A549 (cell line): ENCODE measurements around the gene GOLPH3. TPM values are rescaled to one million over a fixed set of nuclear protein-coding genes. Genes with fewer than 3 reads are reported as not detected.

Experiments
- ATAC-seq, 2 experiments: fragments of 200-7000 bp in 1 of 2; fragments of >200 bp in 1 of 2; cut with Nextera tagmentation in 1 of 2; cut with Tn5 transposase in 1 of 2; 3 replicates each; pipeline versions ENCODE4 v1.8.0 to v1.9.1; 2018 to 2020; ENCODE audit warnings: mild to moderate bottlenecking in 1 of 2, moderate library complexity in 1 of 2
- CTCF ChIA-PET: fragments of 300-600 bp; sonication (Branson Sonifier 250); formaldehyde crosslinking; extraction: SDS; loops from one replicate; lab custom pipeline; 2021; ENCODE audit warnings: antibody characterized with exemption, inconsistent platforms; lab: Yijun Ruan, JAX
- POLR2A ChIA-PET: fragments of 350-600 bp; formaldehyde crosslinking; extraction: SDS; loops from one replicate; lab custom pipeline; 2021; ENCODE audit warnings: antibody characterized with exemption, inconsistent platforms; lab: Yijun Ruan, JAX
- DNase-seq, 2 experiments: peaks; one replicate each; pipeline versions ENCODE4 v3.0.0 to v3.0.0-alpha.2; 2011 to 2016; ENCODE audit warnings: low read depth in 1 of 2, low spot score in 1 of 2
- FAIRE-seq: peaks from 2 replicates; lab custom pipeline; 2011; peaks lifted over from hg19 to GRCh38; lab: Jason Lieb, UNC
- H3K27ac ChIP-seq, 2 experiments: fragments of >200 bp; sonication (Bioruptor Twin); formaldehyde crosslinking; 3 replicates each; pipeline ENCODE4 v1.5.1; 2016 to 2017
- H3K4me1 ChIP-seq: fragments of >200 bp; sonication (Bioruptor Twin); formaldehyde crosslinking; 3 replicates; pipeline ENCODE4 v1.6.1; 2016
- H3K4me2 ChIP-seq: fragments of >200 bp; sonication (Bioruptor Twin); formaldehyde crosslinking; 3 replicates; pipeline ENCODE4 v1.6.1; 2016
- H3K4me3 ChIP-seq: fragments of >200 bp; sonication (Bioruptor Twin); formaldehyde crosslinking; 3 replicates; pipeline ENCODE4 v1.5.1; 2016
- H3K9me3 ChIP-seq: fragments of >200 bp; sonication (Bioruptor Twin); formaldehyde crosslinking; 3 replicates; pipeline ENCODE4 v1.6.1; 2016
- BCL3 ChIP-seq: fragments of >200 bp; sonication (Bioruptor Twin); formaldehyde crosslinking; IDR thresholded peaks from 3 replicates; pipeline ENCODE4 v1.6.1; 2016
- CTCF ChIP-seq: fragments of >200 bp; sonication (Bioruptor Twin); formaldehyde crosslinking; IDR thresholded peaks from 3 replicates; pipeline ENCODE4 v1.5.1; 2016
- E2F6 ChIP-seq: IDR thresholded peaks from 2 replicates; pipeline ENCODE4 v1.6.1; 2012; ENCODE audit warnings: low read depth, borderline replicate concordance
- EHMT2 ChIP-seq: fragments of 200-600 bp; sonication (generic); IDR thresholded peaks from 2 replicates; pipeline ENCODE4 v1.6.1; 2016; ENCODE audit warnings: antibody characterized with exemption, low read depth, mild to moderate bottlenecking, moderate library complexity
- FOSB ChIP-seq: fragments of 250-450 bp; sonication (Bioruptor Pico); IDR thresholded peaks from 2 replicates; pipeline ENCODE4 v1.5.0; 2020; ENCODE audit warnings: mild to moderate bottlenecking, moderate library complexity
- FOSL2 ChIP-seq, 2 experiments: fragments of 450-650 bp in 1 of 2; fragments of >200 bp in 1 of 2; sonication (Bioruptor Twin) in 1 of 2; formaldehyde crosslinking; IDR thresholded peaks; 2 replicates each; pipeline versions ENCODE4 v1.5.0 to v1.6.1; 2016 to 2020; ENCODE audit warnings: mild to moderate bottlenecking in 1 of 2, moderate library complexity in 1 of 2
- GATA3 ChIP-seq: IDR thresholded peaks from 2 replicates; pipeline ENCODE4 v1.6.1; 2012; ENCODE audit warnings: borderline replicate concordance
- HMGXB4 ChIP-seq: fragments of 250-450 bp; sonication (Bioruptor Pico); IDR thresholded peaks from 2 replicates; pipeline ENCODE4 v1.5.0; 2021; ENCODE audit warnings: mild to moderate bottlenecking, moderate library complexity, borderline replicate concordance
- HOXB13 ChIP-seq: fragments of 250-450 bp; sonication (Bioruptor Pico); IDR thresholded peaks from 2 replicates; pipeline ENCODE4 v1.5.0; 2020; ENCODE audit warnings: low read depth, mild to moderate bottlenecking, moderate library complexity
- JUN ChIP-seq, 2 experiments: fragments of >200 bp; sonication (Bioruptor Twin); formaldehyde crosslinking; IDR thresholded peaks; 2 replicates in 1 of 2; 3 replicates in 1 of 2; pipeline ENCODE4 v1.6.1; 2016 to 2017
- KDM1A ChIP-seq: fragments of 200-600 bp; sonication (generic); IDR thresholded peaks from 2 replicates; pipeline ENCODE4 v1.6.1; 2016; ENCODE audit warnings: low read depth, mild to moderate bottlenecking
- MAX ChIP-seq: IDR thresholded peaks from 2 replicates; pipeline ENCODE4 v1.6.1; 2012
- MYC ChIP-seq: IDR thresholded peaks from 2 replicates; pipeline ENCODE4 v1.6.1; 2012; ENCODE audit warnings: mild to moderate bottlenecking, inconsistent platforms, low read length, improper control_type of control experiment, borderline replicate concordance
- PHF8 ChIP-seq: fragments of 200-600 bp; sonication (generic); IDR thresholded peaks from 2 replicates; pipeline ENCODE4 v1.6.1; 2016; ENCODE audit warnings: low read depth, mild to moderate bottlenecking, antibody characterized with exemption, moderate library complexity, borderline replicate concordance
- POLR2A ChIP-seq: IDR thresholded peaks from 2 replicates; pipeline ENCODE4 v1.6.1; 2012; ENCODE audit warnings: mild to moderate bottlenecking, low read length
- POLR2AphosphoS2 ChIP-seq: conservative IDR thresholded peaks from 2 replicates; pipeline ENCODE4 v1.6.1; 2012; ENCODE audit warnings: low read length, improper control_type of control experiment, inconsistent platforms
- RCOR1 ChIP-seq: fragments of 150-350 bp; IDR thresholded peaks from 2 replicates; pipeline ENCODE4 v1.6.1; 2014; ENCODE audit warnings: antibody characterized with exemption, low read length, low read depth
- SMC3 ChIP-seq: fragments of >200 bp; sonication (Bioruptor Twin); formaldehyde crosslinking; IDR thresholded peaks from 3 replicates; pipeline ENCODE4 v1.6.1; 2018; ENCODE audit warnings: inconsistent platforms
- TFCP2L1 ChIP-seq: fragments of 250-450 bp; sonication (Bioruptor Pico); IDR thresholded peaks from 2 replicates; pipeline ENCODE4 v1.5.0; 2021; ENCODE audit warnings: mild to moderate bottlenecking
- TP53 ChIP-seq: fragments of 250-450 bp; sonication (Bioruptor Pico); IDR thresholded peaks from 2 replicates; pipeline ENCODE4 v1.5.0; 2021; ENCODE audit warnings: mild to moderate bottlenecking, moderate library complexity
- WGBS: methylation state at CpG from one replicate; pipeline ENCODE4 v1.1.6; 2017; ENCODE audit errors: missing lambda C conversion rate; 5-methylcytosine and 5-hydroxymethylcytosine counted together
- polyA minus RNA-seq: library from RNA; depleted of rRNA, polyadenylated mRNA; stranded (reverse); fragments of >200 nt; gene quantifications from 2 replicates; pipeline ENCODE4 v1.2.3, GENCODE V29; 2011; rRNA and poly(A)+ RNA removed
- polyA plus RNA-seq, 4 experiments: library from polyadenylated mRNA; depleted of rRNA in 3 of 4; stranded (reverse); fragments of >200 nt; fragmentation: RNase III in 1 of 4; extraction: RNeasy Plus Mini Kit Qiagen cat#74134 plus additional on column Dnase treatment in 1 of 4; gene quantifications; 2 replicates in 3 of 4; 3 replicates in 1 of 4; pipeline ENCODE4 v1.2.3, GENCODE V29; 2011 to 2017

Gene GOLPH3
- polyA plus RNA-seq (2011; rRNA removed), result 62.4 and 78.7 TPM in 2 replicates
- polyA plus RNA-seq (2012; cell fraction: cytosol; rRNA removed), result 21.9 and 30.7 TPM in 2 replicates
- polyA plus RNA-seq (2012; cell fraction: nucleus; rRNA removed), result 18.7 and 28.6 TPM in 2 replicates
- polyA plus RNA-seq (2017; fragmentation: RNase III; extraction: RNeasy Plus Mini Kit Qiagen cat#74134 plus additional on column Dnase treatment), result 50.9 to 58.0 TPM (median 57.8 TPM) in 3 replicates
- polyA minus RNA-seq, result 59.5 and 65.0 TPM in 2 replicates

- peak within 1 kb of the TSS; percentile 83 for H3K4me2 ChIP-seq
- ChIA-PET CTCF (interaction anchor here (0.6 to 1.5 kb wide), 2 partner anchors 16 to 127 kb away, joined by 3 to 6 read pairs; no protein-coding TSS in a partner anchor), POLR2A (interaction anchor here (0.9 to 2.0 kb wide), 9 partner anchors 10 to 974 kb away, joined by 3 to 7 read pairs (median 4); partner anchors contain the start of gene MTMR12)
- peak within 1 kb of the TSS; percentile 77 for H3K4me3 ChIP-seq
- FAIRE-seq (no peak), DNase-seq (peak; percentile 87 to 88), ATAC-seq (peak; percentile 93 to 94)
- WGBS, result under 1% methylated on average over 55 of the region's 85 CpGs
- H3K27ac ChIP-seq, result peak within 1 kb of the TSS; percentile 91 to 98
- no peaks in the 10 kb centered on the region for H3K9me3 ChIP-seq
- TF ChIP-seq HMGXB4 (CRISPR knock-in tag) (no peak; the same call in 1 of the 2 replicates), CTCF (no peak), HOXB13 (CRISPR knock-in tag) (no peak), POLR2AphosphoS2 (no peak), MAX (peak; percentile 66), MYC (0 out of 2 replicates have a peak, but pooled peaks have one; percentile 53), TFCP2L1 (no peak), FOSB (no peak), RCOR1 (no peak), TP53 (CRISPR knock-in tag) (no peak; the same call in 1 of the 2 replicates), KDM1A (no peak), JUN (IDR thresholded peaks at IDR 0.05) (peak; percentile 61 to 94), SMC3 (0 out of 3 replicates have a peak, but pooled peaks have one; percentile 5), PHF8 (peak; percentile 84), EHMT2 (no peak), POLR2A (peak; percentile 96), GATA3 (0 out of 2 replicates have a peak, but pooled peaks have one; percentile 26), FOSL2 (IDR thresholded peaks at IDR 0.05) (no peak), FOSL2 (CRISPR knock-in tag; IDR thresholded peaks at IDR 0.05) (peak; percentile 45), E2F6 (no peak; the same call in 1 of the 2 replicates), BCL3 (peak; percentile 91)
- peaks cover 30% of the 10 kb centered on the region for H3K4me1 ChIP-seq
These were observed at the start of gene GOLPH3 for GRCh38 chr5:32174011-32174870. GOLPH3 (minus strand) TSS chr5:32174319; CDS start chr5:32174034, 285 bp downstream.
